Skin of body (tissue), 2 donors: ENCODE results near the gene ETFRF1. TPM values are rescaled to one million over a fixed set of nuclear protein-coding genes. Genes with fewer than 3 reads are reported as not detected.
A peak's percentile ranks its signal among the peaks of the same experiment; 100 is the strongest.

Experiments used
- DNase-seq: peaks from one replicate; lab custom pipeline; 2025; lab: John Stamatoyannopoulos, UW
- total RNA-seq: library from RNA; depleted of rRNA; stranded (reverse); fragments of >200 nt; gene quantifications from one replicate; pipeline ENCODE4 v1.2.3, GENCODE V29; 2014

The ETFRF1 gene
- total RNA-seq, 1 donor from 2014 or later, result 20.6 TPM

GRCh38 chr12:25213338-25213737 is 18.3 kb downstream of the ETFRF1 start:
- no peak for DNase-seq

GRCh38 chr12:25236190-25236589 is 41.2 kb downstream of the ETFRF1 start:
- no peak for DNase-seq

- no peak for DNase-seq
Observed at GRCh38 chr12:25236626-25237025, 41.6 kb downstream of the ETFRF1 start.

DNA sequence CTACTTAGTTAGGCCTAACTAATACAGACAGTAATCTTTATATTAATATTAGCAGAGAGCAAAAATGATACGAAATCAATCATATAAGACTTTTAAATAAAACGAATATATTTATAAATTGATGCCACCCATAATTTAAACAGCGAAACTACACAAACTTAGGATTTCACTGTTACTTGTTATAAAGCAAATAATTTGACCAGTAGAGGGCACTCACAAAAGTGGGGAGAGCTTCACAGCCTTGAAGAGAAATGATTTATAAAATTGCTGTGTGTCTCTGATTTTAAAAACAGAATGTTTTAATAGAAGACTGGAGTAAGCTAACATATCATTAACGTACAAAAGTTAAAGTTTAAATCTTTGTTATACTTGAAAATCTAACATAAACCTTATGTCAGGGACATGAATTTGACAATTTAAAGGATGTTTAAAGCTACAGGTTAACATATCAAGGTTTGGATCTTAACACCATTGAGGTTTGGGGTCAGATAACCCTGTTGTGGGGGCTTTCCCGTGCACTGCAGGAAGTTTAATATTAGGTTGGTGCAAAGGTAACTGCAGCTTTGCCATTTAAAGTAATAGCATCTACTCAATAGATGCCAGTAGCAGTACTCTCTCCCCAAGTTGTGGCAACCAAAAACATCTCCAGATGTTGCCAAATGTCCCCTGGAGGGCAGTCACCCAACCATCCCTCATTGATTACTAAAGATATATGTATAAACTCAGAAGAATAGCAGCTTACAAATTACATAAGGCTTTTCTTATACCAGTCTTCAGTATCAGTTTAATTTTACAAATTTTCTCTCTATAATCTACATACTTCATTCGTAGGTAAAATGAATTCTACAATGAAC is 46.4 kb downstream of the ETFRF1 start:
- peak; percentile 46 for DNase-seq

DNA sequence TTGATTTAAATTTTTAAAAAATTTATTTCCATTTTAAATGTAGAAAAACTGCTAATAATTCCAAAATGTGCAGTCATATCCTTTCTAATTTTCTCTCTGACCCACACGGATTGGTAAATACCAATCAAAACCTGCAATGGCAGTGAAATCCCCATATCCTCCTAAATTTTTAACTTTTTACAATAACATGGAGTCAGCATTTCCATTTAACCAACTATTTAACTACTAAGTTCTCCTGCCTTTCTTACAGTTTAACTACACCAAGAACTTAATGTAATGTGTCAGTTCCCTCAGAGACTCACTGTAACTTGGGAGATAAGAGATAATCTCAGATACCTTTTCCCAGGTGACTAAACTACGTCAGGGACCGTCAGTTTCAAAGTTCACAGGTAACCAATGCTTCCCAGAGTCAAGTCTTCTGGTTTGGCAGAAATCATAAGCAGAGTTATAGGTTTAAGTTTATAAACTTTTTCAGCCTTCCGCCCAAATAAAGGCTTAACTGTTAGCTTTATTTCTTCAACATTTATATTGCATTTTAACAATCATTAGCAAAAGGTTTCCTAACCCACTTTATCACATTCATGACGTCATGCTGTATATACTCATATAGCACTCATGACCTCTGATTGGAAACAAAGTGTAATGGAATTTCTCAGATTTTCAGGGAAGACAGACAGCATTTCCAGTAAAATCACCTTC is 48.1 kb downstream of the ETFRF1 start:
- no peak for DNase-seq

GRCh38 chr12:25243680-25243990 is 48.6 kb downstream of the ETFRF1 start:
- no peak for DNase-seq

GRCh38 chr12:25245491-25245890 is 50.5 kb downstream of the ETFRF1 start:
- DNase-seq, result no peak

DNA sequence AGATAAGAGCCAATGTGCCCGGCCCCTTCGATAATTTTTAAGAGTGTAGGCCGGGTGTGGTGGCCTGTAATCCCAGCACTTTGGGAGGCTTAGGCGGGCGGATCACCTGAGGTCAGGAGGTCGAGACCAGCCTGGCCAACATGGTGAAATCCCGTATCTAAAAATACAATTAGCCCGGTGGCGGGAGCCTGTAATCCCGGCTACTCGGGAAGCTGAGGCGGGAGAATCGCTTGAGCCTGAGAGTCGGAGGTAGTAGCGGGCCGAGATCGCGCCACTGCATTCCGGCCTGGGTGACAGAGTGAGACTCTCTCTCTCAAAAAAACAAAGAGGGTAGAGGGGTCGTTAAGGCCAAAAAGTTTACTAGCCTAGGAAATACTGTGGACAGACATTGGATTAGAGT is 53.1 kb downstream of the ETFRF1 start:
- no peak for DNase-seq

DNA sequence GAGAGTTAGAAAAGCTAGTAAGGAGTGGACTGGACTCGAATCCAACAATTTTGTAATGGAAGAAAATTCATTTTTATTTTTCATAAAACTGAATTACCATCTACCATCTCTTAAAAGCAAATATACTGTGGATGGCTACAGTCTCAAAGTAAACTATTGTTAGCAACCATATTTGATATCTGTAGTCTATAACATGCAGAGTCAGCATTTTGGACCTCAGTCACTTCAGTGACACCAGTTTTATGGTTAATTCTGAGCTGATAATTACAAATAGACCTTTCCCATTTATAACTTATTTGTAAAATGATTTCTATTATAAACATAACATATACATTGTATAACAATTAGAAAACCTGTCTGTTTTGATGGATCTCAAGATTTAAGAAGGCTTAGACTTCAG is 53.7 kb downstream of the ETFRF1 start:
- DNase-seq, result no peak

DNA sequence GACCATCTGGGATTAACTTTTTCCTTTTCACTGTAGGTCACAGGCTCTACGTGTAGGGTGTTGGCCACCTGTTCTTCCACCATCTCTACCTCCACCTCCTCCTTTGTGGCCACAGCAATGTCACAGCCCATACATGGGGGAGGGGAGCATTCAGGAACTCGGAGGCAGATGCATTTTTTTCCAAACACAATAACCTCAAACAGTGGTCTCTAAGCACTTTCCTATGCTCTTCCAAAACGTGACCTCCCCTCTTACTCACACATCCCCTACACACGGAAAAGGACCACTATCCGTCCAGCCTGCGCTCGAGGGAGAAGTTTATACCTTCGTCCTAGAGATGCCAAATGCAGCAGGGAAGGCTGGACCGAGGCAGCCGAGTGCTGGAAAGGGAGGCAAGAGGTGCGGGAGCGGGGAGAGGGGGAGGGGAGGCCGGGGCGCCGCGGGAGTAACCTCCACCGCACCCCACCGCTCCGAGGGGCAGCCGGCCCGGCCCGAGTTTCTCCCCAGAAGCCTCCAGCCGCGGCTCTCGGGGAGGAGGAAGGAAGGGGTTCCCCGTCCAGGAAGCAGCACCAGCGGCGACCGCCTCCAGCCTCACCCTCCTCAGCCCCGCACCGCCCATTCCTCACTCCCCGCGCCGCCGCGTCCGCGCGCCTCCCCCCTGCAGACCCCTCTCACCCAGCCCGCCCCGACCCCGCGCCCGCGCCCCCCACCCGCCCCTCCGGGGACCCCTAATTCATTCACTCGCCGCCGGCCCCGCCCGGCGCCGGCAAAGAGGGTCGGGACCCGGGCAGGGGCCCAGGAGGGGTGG is 55.1 kb downstream of the ETFRF1 start:
- DNase-seq, result no peak

DNA sequence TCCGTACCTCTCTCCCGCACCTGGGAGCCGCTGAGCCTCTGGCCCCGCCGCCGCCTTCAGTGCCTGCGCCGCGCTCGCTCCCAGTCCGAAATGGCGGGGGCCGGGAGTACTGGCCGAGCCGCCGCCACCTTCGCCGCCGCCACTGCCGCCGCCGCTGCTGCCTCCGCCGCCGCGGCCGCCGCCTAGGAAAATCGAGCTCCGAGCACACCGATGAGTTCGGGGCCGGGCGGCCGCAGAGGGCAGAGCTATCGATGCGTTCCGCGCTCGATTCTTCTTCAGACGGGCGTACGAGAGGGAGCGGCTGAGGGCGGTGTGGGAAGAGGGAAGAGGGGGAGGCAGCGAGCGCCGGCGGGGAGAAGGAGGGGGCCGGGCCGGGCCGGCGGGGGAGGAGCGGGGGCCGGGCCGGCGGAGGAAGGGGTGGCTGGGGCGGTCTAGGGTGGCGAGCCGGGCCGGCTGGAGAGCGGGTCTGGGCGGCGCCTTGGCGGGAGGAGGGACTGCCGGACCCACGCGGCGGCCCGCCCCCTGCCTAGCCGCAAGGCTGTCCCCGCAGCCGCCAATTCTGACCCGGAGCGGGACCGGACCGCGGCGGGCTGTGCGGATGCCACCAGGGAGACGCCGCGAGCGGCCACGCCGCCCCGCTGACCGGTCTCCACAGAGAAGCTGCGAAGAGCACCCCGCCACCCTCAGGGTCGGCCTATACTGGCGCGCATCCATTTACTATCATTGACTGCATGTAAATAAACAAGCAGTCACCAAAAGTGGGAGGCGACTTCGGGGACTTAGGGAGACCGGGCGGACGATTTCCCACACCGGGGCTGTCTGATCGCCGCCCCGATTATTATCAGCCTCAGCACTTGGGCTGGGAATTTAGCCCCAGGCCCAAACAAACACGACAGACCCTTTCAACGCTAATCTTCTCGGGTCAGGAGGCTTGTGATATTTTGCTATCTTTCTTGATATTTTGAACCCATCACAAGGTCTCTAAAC is 56.0 kb downstream of the ETFRF1 start, which contains the start of gene KRAS:
Gene KRAS, minus strand, starts transcription at position 186 of the 987 bp plus-strand sequence.
- DNase-seq, result peak; percentile 97

GRCh38 chr12:25251769-25252168 is 56.7 kb downstream of the ETFRF1 start:
- DNase-seq, result no peak

- no peak for DNase-seq
Observed at GRCh38 chr12:25252946-25253345, 57.9 kb downstream of the ETFRF1 start.

DNA sequence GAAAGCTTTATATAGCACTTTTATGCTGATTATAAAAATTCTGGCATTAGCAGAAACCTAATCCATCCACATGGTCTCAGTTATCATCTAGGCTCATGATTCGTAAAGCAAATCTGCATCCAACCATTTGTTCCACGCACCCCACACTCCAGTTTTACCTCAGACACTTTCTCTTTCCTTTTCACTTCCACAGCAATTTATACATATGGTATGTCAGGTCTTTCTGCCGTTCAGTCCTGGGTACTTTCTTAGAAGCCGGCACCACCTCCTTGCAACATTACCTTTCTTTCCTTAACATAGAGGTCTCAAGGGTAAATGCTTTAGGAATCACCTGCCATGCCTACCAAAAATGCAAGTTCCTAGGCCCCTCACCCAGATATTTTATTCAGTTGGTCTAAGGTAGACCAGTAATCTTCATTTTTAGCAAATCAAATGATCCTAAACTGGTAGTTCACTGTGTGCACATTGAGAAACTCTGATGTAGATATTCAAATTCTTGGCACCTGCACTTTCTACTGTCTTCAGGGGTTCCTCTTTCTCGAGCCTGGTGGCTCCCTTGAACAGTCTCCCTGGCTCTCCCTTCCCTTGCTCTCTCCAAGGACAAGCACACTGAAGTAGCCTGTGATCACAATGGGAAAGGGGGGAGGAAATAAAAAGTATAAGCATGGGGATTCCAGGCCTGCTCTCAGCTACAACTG is 58.5 kb downstream of the ETFRF1 start:
- DNase-seq, result no peak

GRCh38 chr12:25254271-25254880 is 59.3 kb downstream of the ETFRF1 start:
- no peak for DNase-seq
